HL-60/S4 treated with retinoic acid at 250 ng/mL for 4 days and 3 days (cell line): ENCODE data around the gene ZNF57.

Experiments
- in situ Hi-C: fragments of 300-500 bp; cut with MboI; formaldehyde crosslinking; loops from 2 replicates; pipeline ENCODE4 v1.7.0; 2022; ENCODE audit warnings: low sequenced_read_pairs

The ZNF57 gene

GRCh38 chr19:2950286-2951124 lies 49.8 kb downstream of the ZNF57 start:
- in situ Hi-C loops: loop anchor here (25.0 kb wide), 1 partner anchor 162 kb away; no protein-coding TSS in a partner anchor

GRCh38 chr19:2952953-2953481 lies 52.3 kb downstream of the ZNF57 start:
- in situ Hi-C loops: loop anchor here (25.0 kb wide), 1 partner anchor 159 kb away; no protein-coding TSS in a partner anchor

GRCh38 chr19:2957160-2957559 lies 56.4 kb downstream of the ZNF57 start:
- in situ Hi-C loops: loop anchor here (25.0 kb wide), 1 partner anchor 155 kb away; no protein-coding TSS in a partner anchor

- in situ Hi-C loops: loop anchor here (25.0 kb wide), 1 partner anchor 152 kb away; no protein-coding TSS in a partner anchor
Observed at GRCh38 chr19:2960120-2960519, 59.4 kb downstream of the ZNF57 start.

GRCh38 chr19:2962018-2962670 lies 61.4 kb downstream of the ZNF57 start:
- in situ Hi-C loops: loop anchor here (25.0 kb wide), 1 partner anchor 150 kb away; no protein-coding TSS in a partner anchor

GRCh38 chr19:2963122-2963521 lies 62.4 kb downstream of the ZNF57 start:
- in situ Hi-C loops: loop anchor here (25.0 kb wide), 1 partner anchor 149 kb away; no protein-coding TSS in a partner anchor

GRCh38 chr19:2963631-2964030 lies 62.9 kb downstream of the ZNF57 start:
- in situ Hi-C loops: loop anchor here (25.0 kb wide), 1 partner anchor 149 kb away; no protein-coding TSS in a partner anchor

GRCh38 chr19:2964874-2965273 lies 64.1 kb downstream of the ZNF57 start:
- in situ Hi-C loops: loop anchor here (25.0 kb wide), 1 partner anchor 147 kb away; no protein-coding TSS in a partner anchor

- in situ Hi-C loops: loop anchor here (25.0 kb wide), 1 partner anchor 144 kb away; no protein-coding TSS in a partner anchor
Observed at GRCh38 chr19:2967972-2968371, 67.2 kb downstream of the ZNF57 start.
